Panc1 (cell line): ENCODE results near the gene RPL13.

ENCODE experiments used
- CTCF ChIP-seq: fragments of 450-650 bp; IDR thresholded peaks from 2 replicates; pipeline ENCODE4 v1.5.1; 2017; ENCODE audit warnings: mild to moderate bottlenecking
- POLR2AphosphoS5 ChIP-seq: IDR thresholded peaks from 2 replicates; pipeline ENCODE4 v1.6.1; 2012; ENCODE audit warnings: mild to moderate bottlenecking, low read depth, low read length, moderate library complexity
- REST ChIP-seq, 2 experiments: IDR thresholded peaks; 2 replicates each; pipeline ENCODE4 v1.6.1; 2011 to 2012; ENCODE audit warnings: low read depth in 2 of 2, control low read depth in 1 of 2, low read length in 1 of 2, mild to moderate bottlenecking in 1 of 2, moderate library complexity in 1 of 2; ENCODE audit not compliant: insufficient read depth in 1 of 2
- TCF7L2 ChIP-seq: IDR thresholded peaks from 2 replicates; pipeline ENCODE4 v1.6.1; 2011; ENCODE audit warnings: mild to moderate bottlenecking, low read depth, low read length, inconsistent platforms

DNA sequence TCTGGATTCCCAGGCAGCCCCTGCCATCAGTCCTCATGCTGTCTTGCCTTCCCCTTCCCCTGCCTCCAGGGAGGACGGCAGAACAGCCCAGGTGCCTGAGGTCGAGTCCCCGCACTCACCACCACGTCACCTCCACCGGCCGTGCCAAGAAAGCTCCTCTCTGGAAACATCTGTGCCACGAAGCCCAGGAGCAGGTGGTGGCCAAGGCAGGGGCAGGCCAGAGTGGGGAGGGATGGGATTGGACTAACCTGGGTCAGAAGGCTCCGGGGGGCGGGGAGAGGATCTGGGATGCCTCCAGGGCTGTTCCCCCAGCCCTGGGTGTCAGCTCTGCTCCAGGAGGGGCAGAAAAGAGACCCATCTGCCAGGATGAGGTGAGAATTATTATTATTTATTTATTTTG is 45.5 kb downstream of the RPL13 start:
- no peak for TF ChIP-seq CTCF
- TF ChIP-seq POLR2AphosphoS5, result no peak
- TF ChIP-seq TCF7L2, result no peak
- no peak for TF ChIP-seq REST (IDR thresholded peaks at IDR 0.05; ENCODE audit: insufficient read depth in 1 of 2, low read depth in 2 of 2, low read length in 1 of 2)
